Prostate gland (tissue), 2 donors: Measurements from ENCODE around the gene RFXAP.

Experiments
- CTCF ChIP-seq, 4 experiments: fragments of 200-600 bp in 2 of 4; fragments of 450-650 bp in 2 of 4; sonication (generic) in 2 of 4; IDR thresholded peaks; 1 replicate in 3 of 4; 2 replicates in 1 of 4; pipeline ENCODE4 v1.5.1; 2016 to 2019; ENCODE audit warnings: antibody characterized with exemption in 4 of 4, mild to moderate bottlenecking in 2 of 4, moderate library complexity in 2 of 4
- POLR2A ChIP-seq: fragments of 450-650 bp; IDR thresholded peaks from one replicate; pipeline ENCODE4 v1.6.1; 2016; ENCODE audit warnings: antibody characterized with exemption, mild to moderate bottlenecking

- no peak for TF ChIP-seq CTCF (IDR thresholded peaks at IDR 0.05)
- TF ChIP-seq POLR2A: no peak
These were observed 1.2 kb downstream of the RFXAP start for GRCh38 chr13:36820222-36820621.
